Colonic mucosa (tissue), 4 donors: ENCODE measurements around the gene SLC51B. TPM values are rescaled to one million over a fixed set of nuclear protein-coding genes. Genes with fewer than 3 reads are reported as not detected.
"Not testable (repeated sequence)": the region's sequence is repeated elsewhere in the genome, so short reads cannot be mapped to it uniquely, and the experiment has no call there.

Source experiments
- DNase-seq: peaks from one replicate; pipeline ENCODE4 v3.0.0-alpha.2; 2020
- H3K27ac ChIP-seq: fragments of 200-600 bp; one replicate; pipeline ENCODE4 v1.8.0; 2021
- H3K27me3 ChIP-seq: fragments of 200-600 bp; one replicate; pipeline ENCODE4 v1.8.0; 2021
- H3K36me3 ChIP-seq: fragments of 200-600 bp; one replicate; pipeline ENCODE4 v1.8.0; 2021
- H3K4me1 ChIP-seq: fragments of 200-600 bp; one replicate; pipeline ENCODE4 v1.8.0; 2021; ENCODE audit warnings: mild to moderate bottlenecking
- H3K4me3 ChIP-seq: fragments of 200-600 bp; one replicate; pipeline ENCODE4 v1.8.0; 2021
- H3K9ac ChIP-seq, 2 donors: one replicate each; pipeline ENCODE4 v1.7.0; 2013; ENCODE audit warnings: control low read depth in 2 of 2, low read depth in 2 of 2, low read length in 2 of 2
- H3K9me3 ChIP-seq: fragments of 200-600 bp; one replicate; pipeline ENCODE4 v1.8.0; 2021
- intact Hi-C: fragments of 100-400 bp; cut with DNase I; formaldehyde crosslinking; loops from one replicate; pipeline ENCODE4 v1.14.1; 2022
- total RNA-seq, 2 donors: library from RNA; stranded (reverse); fragmentation: NEBNext Ultra II Directional in 1 of 2; extraction: Animal tissue kit (Norgen Biotek cat#: 25700) in 1 of 2; gene quantifications; one replicate each; pipeline ENCODE4 v1.2.1, GENCODE V29; 2021
- TF ChIP-seq, protein P1 (sequence below): fragments of 200-600 bp; IDR thresholded peaks from one replicate; pipeline ENCODE4 v1.8.0; 2022; ENCODE audit warnings: antibody characterized with exemption, mild to moderate bottlenecking
- donor health status: healthy.
- donor health status: DM: no; HTN: no; CAD: no.
- donor health status: DM: no; HTN: no; CAD: no.

SLC51B gene
- total RNA-seq, 2 donors from 2014 or later: 73.1 to 102 TPM

DNA sequence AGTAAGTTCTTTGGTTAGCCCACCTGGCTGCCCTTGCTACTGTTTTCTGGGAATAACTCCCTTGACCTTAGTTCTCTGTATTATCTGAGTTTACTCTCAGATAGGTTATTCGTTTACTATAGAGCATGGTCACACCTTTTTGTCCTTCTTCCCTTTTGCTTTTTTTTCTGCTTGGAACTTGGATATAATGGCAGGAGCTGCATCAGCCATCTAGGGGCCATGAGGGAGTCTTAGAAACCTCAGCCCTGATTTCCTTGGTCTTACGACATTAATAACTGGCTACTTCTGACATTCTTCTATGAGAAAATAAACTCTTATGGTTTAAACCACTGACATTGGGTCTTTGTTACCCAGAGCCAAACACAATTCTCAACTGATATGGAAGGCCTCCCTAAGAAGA is 3.4 kb upstream of the SLC51B start:
- Histone ChIP-seq H3K4me3 (no peak overlapping the region), H3K9me3 (no peaks in the 10 kb centered on the region), H3K27me3 (no peaks in the 10 kb centered on the region), H3K9ac (no peak overlapping the region), H3K36me3 (no peaks in the 10 kb centered on the region), H3K4me1 (peaks cover 6% of the 10 kb centered on the region), H3K27ac (peak overlapping the region; percentile 89)
- intact Hi-C loops: no loop called here
- peak; percentile 19 for DNase-seq
- TF ChIP-seq, protein P1, sequence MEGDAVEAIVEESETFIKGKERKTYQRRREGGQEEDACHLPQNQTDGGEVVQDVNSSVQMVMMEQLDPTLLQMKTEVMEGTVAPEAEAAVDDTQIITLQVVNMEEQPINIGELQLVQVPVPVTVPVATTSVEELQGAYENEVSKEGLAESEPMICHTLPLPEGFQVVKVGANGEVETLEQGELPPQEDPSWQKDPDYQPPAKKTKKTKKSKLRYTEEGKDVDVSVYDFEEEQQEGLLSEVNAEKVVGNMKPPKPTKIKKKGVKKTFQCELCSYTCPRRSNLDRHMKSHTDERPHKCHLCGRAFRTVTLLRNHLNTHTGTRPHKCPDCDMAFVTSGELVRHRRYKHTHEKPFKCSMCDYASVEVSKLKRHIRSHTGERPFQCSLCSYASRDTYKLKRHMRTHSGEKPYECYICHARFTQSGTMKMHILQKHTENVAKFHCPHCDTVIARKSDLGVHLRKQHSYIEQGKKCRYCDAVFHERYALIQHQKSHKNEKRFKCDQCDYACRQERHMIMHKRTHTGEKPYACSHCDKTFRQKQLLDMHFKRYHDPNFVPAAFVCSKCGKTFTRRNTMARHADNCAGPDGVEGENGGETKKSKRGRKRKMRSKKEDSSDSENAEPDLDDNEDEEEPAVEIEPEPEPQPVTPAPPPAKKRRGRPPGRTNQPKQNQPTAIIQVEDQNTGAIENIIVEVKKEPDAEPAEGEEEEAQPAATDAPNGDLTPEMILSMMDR: no peak

DNA sequence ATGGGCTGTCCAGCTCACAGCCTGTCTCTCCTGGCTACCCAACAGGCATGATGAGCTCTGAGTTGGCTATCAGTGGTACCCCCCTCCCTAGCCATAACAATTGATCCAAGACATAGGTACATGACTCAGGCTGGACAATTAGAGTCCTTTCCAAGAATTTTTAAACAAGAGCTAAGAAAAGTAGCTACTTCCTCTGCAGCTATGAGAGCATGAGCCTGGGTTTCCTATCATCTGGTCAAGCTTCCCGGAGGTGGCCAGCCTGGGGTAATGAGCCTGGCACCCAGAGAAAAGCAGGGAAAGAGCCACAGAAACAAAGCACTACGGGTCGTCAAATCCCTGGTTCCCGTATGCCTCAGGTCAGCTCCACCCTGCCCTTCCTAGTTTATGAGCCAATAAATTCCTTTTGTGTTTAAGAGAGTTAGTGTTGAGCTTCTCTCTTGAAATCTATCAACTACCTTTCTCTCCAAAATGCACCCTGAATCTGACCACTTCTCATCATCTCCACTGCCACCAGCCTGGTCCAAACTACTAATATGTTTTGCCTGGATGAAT is 2.3 kb upstream of the SLC51B start:
- TF ChIP-seq, protein P1: no peak
- Histone ChIP-seq H3K27me3 (no peaks in the 10 kb centered on the region), H3K9me3 (no peaks in the 10 kb centered on the region), H3K4me1 (peaks cover 6% of the 10 kb centered on the region), H3K9ac (peak overlapping the region in 1 of 2 donors; percentile 70), H3K36me3 (no peaks in the 10 kb centered on the region), H3K4me3 (no peak overlapping the region), H3K27ac (peak overlapping the region; percentile 89)
- peak; percentile 70 for DNase-seq
- intact Hi-C loops: no loop called here

DNA sequence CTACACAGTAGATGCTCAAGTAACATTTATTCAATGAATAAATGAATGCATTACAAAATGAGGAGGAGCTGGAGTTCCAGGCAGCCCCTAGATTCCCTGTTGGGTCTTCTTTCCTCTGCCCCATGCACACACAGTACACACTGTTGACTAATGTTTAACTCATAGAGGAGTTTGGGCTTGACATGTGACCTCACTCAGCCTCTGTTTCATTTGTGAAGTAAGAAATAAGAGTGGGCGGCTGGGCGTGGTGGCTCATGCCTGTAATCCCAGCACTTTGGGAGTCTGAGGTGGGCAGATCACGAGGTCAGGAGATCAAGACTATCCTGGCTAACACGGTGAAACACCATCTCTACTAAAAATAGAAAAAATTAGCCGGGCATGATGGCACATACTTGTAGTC is 969 bp upstream of the SLC51B start:
- H3K27me3 ChIP-seq, intact Hi-C loops, H3K9me3 ChIP-seq, H3K36me3 ChIP-seq, H3K4me3 ChIP-seq, H3K4me1 ChIP-seq: not testable (repeated sequence)
- Histone ChIP-seq H3K9ac (peak overlapping the region in 1 of 2 donors; percentile 43), H3K27ac (peak overlapping the region; percentile 89)
- DNase-seq: peak; percentile 82

DNA sequence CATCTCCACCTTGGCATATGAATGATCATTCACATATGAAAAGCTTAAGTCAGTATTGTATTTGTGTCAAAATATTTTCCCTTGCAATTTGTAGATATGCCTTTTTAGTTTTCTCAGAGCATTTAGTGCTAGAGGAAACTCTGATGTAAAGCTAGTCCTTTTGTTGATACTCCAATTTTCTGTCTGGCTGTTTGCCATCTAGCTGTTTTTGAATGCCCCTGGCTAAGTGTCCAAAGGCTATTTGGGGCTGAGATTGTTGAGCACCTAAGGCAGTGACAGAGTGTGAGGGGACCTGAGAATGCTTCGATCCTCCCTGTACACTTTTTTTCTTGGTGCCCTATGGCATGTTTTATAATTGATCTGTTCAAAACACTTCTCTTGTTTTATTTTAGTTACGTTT is 3.1 kb downstream of the SLC51B start:
- intact Hi-C loops: no loop called here
- H3K36me3 ChIP-seq: no peaks in the 10 kb centered on the region
- H3K9me3 ChIP-seq: no peaks in the 10 kb centered on the region
- H3K27ac ChIP-seq: no peak overlapping the region
- no peak overlapping the region for H3K9ac ChIP-seq
- no peak overlapping the region for H3K4me3 ChIP-seq
- TF ChIP-seq, protein P1: no peak
- no peaks in the 10 kb centered on the region for H3K27me3 ChIP-seq
- no peak for DNase-seq
- peaks cover 14% of the 10 kb centered on the region for H3K4me1 ChIP-seq

DNA sequence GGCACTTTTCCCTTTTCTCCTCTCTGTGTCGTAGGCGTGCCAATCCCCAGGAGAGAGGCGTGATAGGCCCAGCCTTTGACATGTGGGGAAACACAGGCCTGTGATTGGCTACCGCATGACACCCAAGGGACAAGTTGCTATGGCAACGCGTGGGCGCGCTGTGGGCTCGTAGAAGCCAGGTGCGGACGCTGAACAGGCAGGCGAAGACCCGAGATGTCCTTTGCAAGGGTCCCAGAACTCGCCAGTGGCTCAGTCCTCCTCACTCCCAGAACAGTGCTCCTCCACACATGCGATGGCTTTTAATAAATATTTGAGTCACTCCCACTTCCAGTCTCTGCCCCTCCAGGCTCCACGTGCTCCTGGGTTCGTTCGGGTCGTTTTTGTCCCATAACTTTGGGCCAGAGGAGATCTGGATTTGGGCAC is 4.2 kb downstream of the SLC51B start:
- H3K27ac ChIP-seq: no peak overlapping the region
- H3K9ac ChIP-seq: peak overlapping the region in 1 of 2 donors; percentile 42
- H3K36me3 ChIP-seq: no peaks in the 10 kb centered on the region
- H3K4me3 ChIP-seq: peak overlapping the region; percentile 21
- peak; percentile 88 for DNase-seq
- intact Hi-C loops: no loop called here
- H3K27me3 ChIP-seq: no peaks in the 10 kb centered on the region
- TF ChIP-seq, protein P1: no peak
- no peaks in the 10 kb centered on the region for H3K9me3 ChIP-seq
- H3K4me1 ChIP-seq: peaks cover 11% of the 10 kb centered on the region

DNA sequence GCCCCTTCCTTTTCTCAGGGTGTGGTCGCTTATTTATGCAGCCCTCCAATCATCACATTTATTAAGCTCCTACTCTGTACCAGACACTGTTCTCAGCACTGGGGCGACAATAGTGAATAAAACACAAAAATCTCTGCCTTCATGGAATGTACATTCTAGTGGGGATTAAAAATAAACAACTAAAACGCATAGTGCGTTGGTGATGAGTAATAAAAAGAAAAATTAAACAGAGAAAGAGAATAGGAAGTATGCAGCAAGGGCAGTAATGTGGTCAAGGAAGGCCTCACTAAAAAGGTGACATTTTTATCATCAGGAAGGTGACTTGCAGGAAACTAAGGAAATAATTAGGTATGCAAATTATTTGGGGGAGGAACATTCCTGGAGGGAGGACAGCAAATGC is 5.1 kb downstream of the SLC51B start:
- H3K4me3 ChIP-seq: no peak overlapping the region
- no peak overlapping the region for H3K9ac ChIP-seq
- TF ChIP-seq, protein P1: no peak
- H3K36me3 ChIP-seq: no peaks in the 10 kb centered on the region
- no peaks in the 10 kb centered on the region for H3K9me3 ChIP-seq
- no peak for DNase-seq
- H3K27ac ChIP-seq: no peak overlapping the region
- intact Hi-C loops: loop anchor here (10.0 kb wide), 1 partner anchor 135 kb away; the partner anchor contains the start of gene CLPX
- H3K27me3 ChIP-seq: no peaks in the 10 kb centered on the region
- peaks cover 19% of the 10 kb centered on the region for H3K4me1 ChIP-seq
